Esophagus (tissue), 2 donors: ENCODE data around the gene NAALADL1. TPM values are rescaled to one million over a fixed set of nuclear protein-coding genes. Genes with fewer than 3 reads are reported as not detected.

ENCODE experiments used
- H3K27ac ChIP-seq, 2 donors: one replicate each; pipeline ENCODE4 v1.5.1; 2013; ENCODE audit warnings: low read depth in 2 of 2, mild to moderate bottlenecking in 2 of 2, inconsistent platforms in 1 of 2, low read length in 1 of 2, moderate library complexity in 1 of 2
- H3K27me3 ChIP-seq, 2 donors: one replicate each; pipeline ENCODE4 v1.6.1; 2013; ENCODE audit warnings: low read length in 2 of 2, control low read depth in 1 of 2, mild to moderate bottlenecking in 1 of 2; ENCODE audit not compliant: insufficient read depth in 2 of 2, control insufficient read depth in 1 of 2
- H3K36me3 ChIP-seq, 2 donors: one replicate each; pipeline ENCODE4 v1.6.1; 2013; ENCODE audit warnings: low read length in 1 of 2; ENCODE audit not compliant: control insufficient read depth in 2 of 2, insufficient read depth in 2 of 2
- H3K4me1 ChIP-seq, 2 donors: one replicate each; pipeline ENCODE4 v1.6.1; 2013; ENCODE audit warnings: low read length in 1 of 2; ENCODE audit not compliant: control insufficient read depth in 2 of 2, insufficient read depth in 2 of 2
- H3K4me3 ChIP-seq, 2 donors: one replicate each; pipeline ENCODE4 v1.5.1; 2013; ENCODE audit warnings: low read length in 2 of 2, mild to moderate bottlenecking in 2 of 2, low read depth in 1 of 2, moderate library complexity in 1 of 2
- H3K9me3 ChIP-seq, 2 donors: one replicate each; pipeline ENCODE4 v1.6.1; 2013; ENCODE audit warnings: mild to moderate bottlenecking in 2 of 2, low read depth in 1 of 2, low read length in 1 of 2, moderate library complexity in 1 of 2; ENCODE audit not compliant: control insufficient read depth in 2 of 2, insufficient read depth in 1 of 2
- WGBS, 2 donors: extraction: QIAGEN DNeasy Blood & Tissue Kit; methylation state at CpG; one replicate each; pipeline ENCODE4 v1.1.7; 2013; 5-methylcytosine and 5-hydroxymethylcytosine counted together
- polyA plus RNA-seq, 2 donors: library from polyadenylated mRNA; stranded (reverse); fragments of 200-250 nt; gene quantifications; one replicate each; pipeline ENCODE4 v1.2.3, GENCODE V29; 2013
- donor health status: healthy with polysubstance abuse.
- donor health status: Bipolar disorder and iron deficiency.

NAALADL1 gene
- polyA plus RNA-seq, 2 donors: 3.0 to 6.0 TPM

GRCh38 chr11:65095974-65096806, 37.8 kb upstream of the NAALADL1 start, which contains the start of gene VPS51:
Gene VPS51, plus strand, starts transcription at chr11:65096214. Its CDS starts 37 bp downstream, at chr11:65096251.
- peak within 1 kb of the TSS; percentile 94 to 96 for H3K27ac ChIP-seq
- H3K4me3 ChIP-seq: peak within 1 kb of the TSS; percentile 70 to 93
- 0 to 1% methylated on average over 52 of the region's 52 CpGs for WGBS, 2 donors
- H3K27me3 ChIP-seq: no peaks in the 10 kb centered on the region
- H3K36me3 ChIP-seq: peaks cover 0 to 4% of the 10 kb centered on the region in 2 donors
- H3K9me3 ChIP-seq: no peaks in the 10 kb centered on the region
- H3K4me1 ChIP-seq: peaks cover 0 to 11% of the 10 kb centered on the region in 2 donors

- Histone ChIP-seq H3K36me3 (peaks cover 0 to 4% of the 10 kb centered on the region in 2 donors), H3K9me3 (no peaks in the 10 kb centered on the region), H3K4me3 (no peak overlapping the region), H3K27ac (peak overlapping the region; percentile 94 to 96), H3K27me3 (no peaks in the 10 kb centered on the region), H3K4me1 (peaks cover 0 to 11% of the 10 kb centered on the region in 2 donors)
- WGBS, 2 donors: 69 to 79% methylated on average over 22 of the region's 22 CpGs
Observed at GRCh38 chr11:65095427-65095826, 37.1 kb upstream of the NAALADL1 start.

GRCh38 chr11:65090628-65091027, 32.3 kb upstream of the NAALADL1 start:
- H3K27ac ChIP-seq: no peak overlapping the region
- peaks cover 19 to 29% of the 10 kb centered on the region in 2 donors for H3K36me3 ChIP-seq
- WGBS, 2 donors: 97% methylated on average over 4 of the region's 4 CpGs
- H3K4me3 ChIP-seq: no peak overlapping the region
- H3K9me3 ChIP-seq: no peaks in the 10 kb centered on the region
- peaks cover 0 to 2% of the 10 kb centered on the region in 2 donors for H3K4me1 ChIP-seq
- no peaks in the 10 kb centered on the region for H3K27me3 ChIP-seq

- Histone ChIP-seq H3K27me3 (no peaks in the 10 kb centered on the region), H3K4me1 (peaks cover 0 to 3% of the 10 kb centered on the region in 2 donors), H3K36me3 (peaks cover 19 to 29% of the 10 kb centered on the region in 2 donors)
Observed at GRCh38 chr11:65089621-65090020, 31.3 kb upstream of the NAALADL1 start.

GRCh38 chr11:65087827-65088226, 29.5 kb upstream of the NAALADL1 start:
- no peak overlapping the region for H3K27ac ChIP-seq
- WGBS, 2 donors: 95 to 97% methylated on average over 14 to 15 of the region's 15 CpGs
- no peaks in the 10 kb centered on the region for H3K27me3 ChIP-seq
- no peak overlapping the region for H3K4me3 ChIP-seq
- no peaks in the 10 kb centered on the region for H3K9me3 ChIP-seq
- peaks cover 0 to 3% of the 10 kb centered on the region in 2 donors for H3K4me1 ChIP-seq
- peaks cover 19 to 29% of the 10 kb centered on the region in 2 donors for H3K36me3 ChIP-seq

More at GRCh38 chr11:65089621-65090020, 31.3 kb upstream of the NAALADL1 start:
- WGBS, 2 donors: 94% methylated on average over 4 of the region's 4 CpGs
- Histone ChIP-seq H3K27ac (no peak overlapping the region), H3K9me3 (no peaks in the 10 kb centered on the region), H3K4me3 (no peak overlapping the region)

- 84 to 90% methylated on average over 11 of the region's 11 CpGs for WGBS, 2 donors
- Histone ChIP-seq H3K27me3 (no peaks in the 10 kb centered on the region), H3K27ac (no peak overlapping the region), H3K36me3 (peaks cover 19 to 29% of the 10 kb centered on the region in 2 donors), H3K9me3 (no peaks in the 10 kb centered on the region), H3K4me1 (peaks cover 0 to 3% of the 10 kb centered on the region in 2 donors), H3K4me3 (no peak overlapping the region)
Observed at GRCh38 chr11:65087216-65087615, 28.9 kb upstream of the NAALADL1 start.

- Histone ChIP-seq H3K4me1 (peaks cover 0 to 3% of the 10 kb centered on the region in 2 donors), H3K27me3 (no peaks in the 10 kb centered on the region), H3K4me3 (no peak overlapping the region), H3K36me3 (peaks cover 19 to 29% of the 10 kb centered on the region in 2 donors), H3K9me3 (no peaks in the 10 kb centered on the region), H3K27ac (no peak overlapping the region)
- 90 to 95% methylated on average over 9 of the region's 9 CpGs for WGBS, 2 donors
Observed at GRCh38 chr11:65086809-65087208, 28.5 kb upstream of the NAALADL1 start.

GRCh38 chr11:65085446-65085845, 27.1 kb upstream of the NAALADL1 start:
- 78 to 91% methylated on average over 4 of the region's 4 CpGs for WGBS, 2 donors
- no peak overlapping the region for H3K27ac ChIP-seq
- H3K36me3 ChIP-seq: peaks cover 19 to 29% of the 10 kb centered on the region in 2 donors
- peaks cover 0 to 3% of the 10 kb centered on the region in 2 donors for H3K4me1 ChIP-seq
- no peaks in the 10 kb centered on the region for H3K27me3 ChIP-seq
- H3K4me3 ChIP-seq: no peak overlapping the region
- H3K9me3 ChIP-seq: no peaks in the 10 kb centered on the region

GRCh38 chr11:65084598-65085375, 26.4 kb upstream of the NAALADL1 start:
- Histone ChIP-seq H3K27ac (peak overlapping the region; percentile 98), H3K4me3 (peak overlapping the region; percentile 77 to 83), H3K9me3 (no peaks in the 10 kb centered on the region), H3K4me1 (peaks cover 0 to 3% of the 10 kb centered on the region in 2 donors), H3K36me3 (peaks cover 19 to 29% of the 10 kb centered on the region in 2 donors), H3K27me3 (no peaks in the 10 kb centered on the region)
- 39 to 43% methylated on average over 23 of the region's 23 CpGs for WGBS, 2 donors
